Measurements from ENCODE around the gene PIK3R3.

- TF ChIP-seq, protein P1, sequence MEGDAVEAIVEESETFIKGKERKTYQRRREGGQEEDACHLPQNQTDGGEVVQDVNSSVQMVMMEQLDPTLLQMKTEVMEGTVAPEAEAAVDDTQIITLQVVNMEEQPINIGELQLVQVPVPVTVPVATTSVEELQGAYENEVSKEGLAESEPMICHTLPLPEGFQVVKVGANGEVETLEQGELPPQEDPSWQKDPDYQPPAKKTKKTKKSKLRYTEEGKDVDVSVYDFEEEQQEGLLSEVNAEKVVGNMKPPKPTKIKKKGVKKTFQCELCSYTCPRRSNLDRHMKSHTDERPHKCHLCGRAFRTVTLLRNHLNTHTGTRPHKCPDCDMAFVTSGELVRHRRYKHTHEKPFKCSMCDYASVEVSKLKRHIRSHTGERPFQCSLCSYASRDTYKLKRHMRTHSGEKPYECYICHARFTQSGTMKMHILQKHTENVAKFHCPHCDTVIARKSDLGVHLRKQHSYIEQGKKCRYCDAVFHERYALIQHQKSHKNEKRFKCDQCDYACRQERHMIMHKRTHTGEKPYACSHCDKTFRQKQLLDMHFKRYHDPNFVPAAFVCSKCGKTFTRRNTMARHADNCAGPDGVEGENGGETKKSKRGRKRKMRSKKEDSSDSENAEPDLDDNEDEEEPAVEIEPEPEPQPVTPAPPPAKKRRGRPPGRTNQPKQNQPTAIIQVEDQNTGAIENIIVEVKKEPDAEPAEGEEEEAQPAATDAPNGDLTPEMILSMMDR (optimal IDR thresholded peaks at IDR 0.05 in 1 of 3, IDR thresholded peaks at IDR 0.05 in 1 of 3, conservative IDR thresholded peaks at IDR 0.05 in 1 of 3; ENCODE audit: extremely low read depth in 1 of 3, insufficient read depth in 2 of 3, low read length in 3 of 3), result peak; percentile 74 to 92 (median 88)
- TF ChIP-seq EZH2 (IDR thresholded peaks at IDR 0.05; ENCODE audit: low read length), result no peak
Measured at GRCh38 chr1:46179138-46180081, 47.0 kb upstream of the PIK3R3 start.

Data from keratinocyte (primary cell).